Endothelial cell of umbilical vein (primary cell): Measurements from ENCODE around the gene MIB2. TPM values are rescaled to one million over a fixed set of nuclear protein-coding genes. Genes with fewer than 3 reads are reported as not detected.

Source experiments
- BruUV-seq: library from RNA; stranded (reverse); fragments of 400-500 nt; replicated peaks from 2 replicates; lab custom pipeline; 2021; lab: Mats Ljungman, UMichigan
- CTCF ChIA-PET: fragments of 300-600, 350-600 bp; sonication (Branson Sonifier 250); formaldehyde crosslinking; loops from one replicate; lab custom pipeline; 2021; ENCODE audit warnings: antibody characterized with exemption, inconsistent platforms; lab: Charles Lee
- POLR2A ChIA-PET: fragments of 300-600, 350-600 bp; sonication (Branson Sonifier 250); formaldehyde crosslinking; loops from one replicate; lab custom pipeline; 2021; ENCODE audit warnings: antibody characterized with exemption, inconsistent platforms; lab: Charles Lee
- DNase-seq: peaks from one replicate; pipeline ENCODE4 v3.0.0-alpha.2; 2011; ENCODE audit warnings: low read depth, low spot score
- FAIRE-seq: peaks from 2 replicates; lab custom pipeline; 2011; peaks lifted over from hg19 to GRCh38; lab: Jason Lieb, UNC
- H2AFZ ChIP-seq: 2 replicates; pipeline ENCODE4 v1.6.0; 2012; ENCODE audit warnings: low read depth, low read length, control low read depth, inconsistent platforms
- H3K27ac ChIP-seq: 2 replicates; pipeline ENCODE4 v1.5.1; 2011; ENCODE audit warnings: low read depth, mild to moderate bottlenecking, control low read depth, low read length, moderate library complexity; ENCODE audit not compliant: insufficient read depth
- H3K27me3 ChIP-seq, 2 experiments: 2 replicates each; pipeline versions ENCODE4 v1.6.0 to v1.6.1; 2011; ENCODE audit warnings: low read length in 2 of 2, mixed read lengths in 1 of 2; ENCODE audit not compliant: control insufficient read depth in 2 of 2, insufficient read depth in 2 of 2
- H3K36me3 ChIP-seq, 2 experiments: 2 replicates in 1 of 2; 3 replicates in 1 of 2; pipeline ENCODE4 v1.5.1; 2011; ENCODE audit warnings: low read length in 2 of 2, mild to moderate bottlenecking in 1 of 2, moderate library complexity in 1 of 2; ENCODE audit not compliant: control insufficient read depth in 2 of 2, insufficient read depth in 2 of 2; ENCODE audit errors: extremely low read depth in 1 of 2
- H3K4me1 ChIP-seq: 3 replicates; pipeline ENCODE4 v1.5.1; 2011; ENCODE audit warnings: mild to moderate bottlenecking, low read length; ENCODE audit not compliant: control insufficient read depth, insufficient read depth; ENCODE audit errors: extremely low read depth
- H3K4me2 ChIP-seq: 2 replicates; pipeline ENCODE4 v1.6.1; 2011; ENCODE audit warnings: low read length, control low read depth, mixed read lengths; ENCODE audit not compliant: insufficient read depth
- H3K4me3 ChIP-seq, 3 experiments: fragments of 200-600 bp in 1 of 3; sonication (generic), shearing (Covaris generic) in 1 of 3; replicated peaks in 1 of 3; 2 replicates each; pipeline ENCODE4 v1.5.1; 2011 to 2016; ENCODE audit warnings: control low read depth in 3 of 3, low read length in 3 of 3, mild to moderate bottlenecking in 2 of 3, inconsistent platforms in 1 of 3, low read depth in 1 of 3, moderate library complexity in 1 of 3; ENCODE audit not compliant: insufficient read depth in 1 of 3
- H3K79me2 ChIP-seq: 2 replicates; pipeline ENCODE4 v1.6.0; 2012; ENCODE audit warnings: low read length, inconsistent platforms; ENCODE audit not compliant: control insufficient read depth, insufficient read depth
- H3K9ac ChIP-seq: replicated peaks from 2 replicates; pipeline ENCODE3; 2011; ENCODE audit warnings: low read length, control low read depth; ENCODE audit not compliant: insufficient read depth; ENCODE audit errors: extremely low read depth
- H3K9me1 ChIP-seq: replicated peaks from 3 replicates; pipeline ENCODE4 v1.6.0; 2011; ENCODE audit warnings: mild to moderate bottlenecking, low read length; ENCODE audit not compliant: control insufficient read depth, insufficient read depth; ENCODE audit errors: extremely low read depth
- H3K9me3 ChIP-seq: replicated peaks from 2 replicates; pipeline ENCODE4 v1.5.1; 2012; ENCODE audit warnings: low read length, inconsistent platforms; ENCODE audit not compliant: control insufficient read depth, insufficient read depth
- H4K20me1 ChIP-seq: replicated peaks from 2 replicates; pipeline ENCODE3; 2011; ENCODE audit warnings: mild to moderate bottlenecking, low read length; ENCODE audit not compliant: control insufficient read depth, insufficient read depth; ENCODE audit errors: extremely low read depth
- CTCF ChIP-seq, 2 donors: IDR thresholded peaks; 1 replicate in 1 of 2; 2 replicates in 1 of 2; pipeline ENCODE4 v1.5.1; 2011; ENCODE audit warnings: low read length in 2 of 2, mild to moderate bottlenecking in 2 of 2, moderate library complexity in 2 of 2, control low read depth in 1 of 2, inconsistent platforms in 1 of 2, low read depth in 1 of 2; ENCODE audit not compliant: insufficient read depth in 1 of 2; ENCODE audit errors: extremely low read depth in 1 of 2
- EZH2 ChIP-seq: IDR thresholded peaks from 2 replicates; pipeline ENCODE4 v1.6.1; 2012; ENCODE audit warnings: borderline replicate concordance, low read depth, mild to moderate bottlenecking, moderate library complexity, low read length, inconsistent platforms; ENCODE audit not compliant: severe bottlenecking
- FOS ChIP-seq: IDR thresholded peaks from 2 replicates; pipeline ENCODE4 v1.6.1; 2011; ENCODE audit warnings: mild to moderate bottlenecking, low read length, moderate library complexity, borderline replicate concordance; ENCODE audit not compliant: insufficient read depth
- GATA2 ChIP-seq: IDR thresholded peaks from 2 replicates; pipeline ENCODE4 v1.7.0; 2011; ENCODE audit warnings: low read depth, mild to moderate bottlenecking, moderate library complexity, mixed read lengths, low read length; ENCODE audit not compliant: insufficient read length, insufficient read depth
- JUN ChIP-seq: IDR thresholded peaks from 2 replicates; pipeline ENCODE4 v1.6.1; 2011; ENCODE audit warnings: borderline replicate concordance, low read depth; ENCODE audit not compliant: insufficient read length, insufficient read depth
- MYC ChIP-seq: IDR thresholded peaks from one replicate; pipeline ENCODE4 v1.6.1; 2011; ENCODE audit warnings: mild to moderate bottlenecking, low read depth, low read length
- POLR2A ChIP-seq: IDR thresholded peaks from 2 replicates; pipeline ENCODE4 v1.6.1; 2012; ENCODE audit warnings: low read depth, mild to moderate bottlenecking, control low read depth, low read length
- POLR2AphosphoS5 ChIP-seq: IDR thresholded peaks from 2 replicates; pipeline ENCODE4 v1.6.1; 2012; ENCODE audit warnings: low read depth, mild to moderate bottlenecking, control low read depth, low read length, moderate library complexity; ENCODE audit not compliant: insufficient read depth
- dilution Hi-C: fragments of 300-500 bp; cut with MboI; formaldehyde crosslinking; loops from one replicate; pipeline ENCODE4 v1.15.0; 2019; ENCODE audit warnings: low sequenced_read_pairs; ENCODE audit not compliant: extremely low pct_ligation_motif_present
- intact Hi-C: fragments of 100-400 bp; cut with micrococcal nuclease; formaldehyde crosslinking; loops from one replicate; pipeline ENCODE4 v1.10.0; 2022
- polyA plus RNA-seq, 4 experiments: library from polyadenylated mRNA; depleted of rRNA in 3 of 4; stranded (reverse) in 3 of 4; unstranded in 1 of 4; fragments of >200 nt; gene quantifications; 2 replicates each; pipeline versions ENCODE4 v1.2.1 to v1.2.3, GENCODE V29; 2011 to 2012; ENCODE audit warnings: missing spikeins in 1 of 4
- total RNA-seq: library from RNA; stranded (reverse); gene quantifications from 2 replicates; pipeline ENCODE4 v1.2.3, GENCODE V29; 2021
- TF ChIP-seq, protein P1 (sequence below): IDR thresholded peaks from 2 replicates; pipeline ENCODE4 v1.6.1; 2011; ENCODE audit not compliant: insufficient read depth, insufficient read length

MIB2 gene
- total and polyA plus RNA-seq, 2 donors (not counting 3 experiments of a cell fraction or from before 2014, with no cell fraction given): 25.9 to 45.0 TPM

- Histone ChIP-seq H2AFZ (no peak overlapping the region), H3K27me3 (no peaks in the 10 kb centered on the region), H3K4me2 (no peak overlapping the region), H3K27ac (no peak overlapping the region), H3K9ac (no peak overlapping the region), H4K20me1 (no peaks in the 10 kb centered on the region), H3K4me3 (no peak overlapping the region), H3K9me3 (no peaks in the 10 kb centered on the region), H3K9me1 (no peaks in the 10 kb centered on the region), H3K4me1 (no peaks in the 10 kb centered on the region), H3K79me2 (no peaks in the 10 kb centered on the region), H3K36me3 (no peaks in the 10 kb centered on the region)
- BruUV-seq: no TSS peak
- FAIRE-seq: no peak
- DNase-seq: no peak
- CTCF ChIA-PET: no interaction called here
- TF ChIP-seq CTCF (IDR thresholded peaks at IDR 0.05; ENCODE audit: extremely low read depth in 1 of 2, insufficient read depth in 1 of 2, low read depth in 1 of 2, low read length in 2 of 2) (no peak), JUN (no peak), EZH2 (no peak), GATA2 (no peak), FOS (no peak), POLR2A (no peak), POLR2AphosphoS5 (no peak), MYC (no peak)
- TF ChIP-seq, protein P1, sequence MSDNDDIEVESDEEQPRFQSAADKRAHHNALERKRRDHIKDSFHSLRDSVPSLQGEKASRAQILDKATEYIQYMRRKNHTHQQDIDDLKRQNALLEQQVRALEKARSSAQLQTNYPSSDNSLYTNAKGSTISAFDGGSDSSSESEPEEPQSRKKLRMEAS: no peak
- POLR2A ChIA-PET: no interaction called here
- intact Hi-C loops: no loop called here
- dilution Hi-C loops: no loop called here
Measured at GRCh38 chr1:1606232-1606631, 9.1 kb upstream of the MIB2 start.
